WTC11 (cell line): Measurements from ENCODE around the gene ENG. TPM values are rescaled to one million over a fixed set of nuclear protein-coding genes. Genes with fewer than 3 reads are reported as not detected.

ENCODE experiments used
- AR ChIP-seq: fragments of 250-450 bp; sonication (Bioruptor Pico); IDR thresholded peaks from 2 replicates; pipeline ENCODE4 v1.9.0; 2021; ENCODE audit warnings: mild to moderate bottlenecking
- CBFB ChIP-seq: sonication (generic); formaldehyde crosslinking; IDR thresholded peaks from 2 replicates; pipeline ENCODE4 v1.8.1; 2022; ENCODE audit warnings: mild to moderate bottlenecking, low read depth, missing genetic modification reagents
- CTCF ChIP-seq: fragments of 200-600 bp; IDR thresholded peaks from 2 replicates; pipeline ENCODE4 v1.8.0; 2022; ENCODE audit warnings: antibody characterized with exemption
- ELF4 ChIP-seq: sonication (generic); formaldehyde crosslinking; IDR thresholded peaks from 2 replicates; pipeline ENCODE4 v1.8.1; 2022; ENCODE audit warnings: low read depth, mild to moderate bottlenecking, moderate library complexity, missing genetic modification reagents
- EMX1 ChIP-seq: fragments of 250-450 bp; sonication (Bioruptor Pico); IDR thresholded peaks from 2 replicates; pipeline ENCODE4 v1.8.0; 2021; ENCODE audit warnings: mild to moderate bottlenecking
- ESRRA ChIP-seq: sonication (generic); formaldehyde crosslinking; IDR thresholded peaks from 2 replicates; pipeline ENCODE4 v1.8.1; 2022; ENCODE audit warnings: mild to moderate bottlenecking, missing genetic modification reagents, borderline replicate concordance
- FOXJ3 ChIP-seq: sonication (generic); formaldehyde crosslinking; IDR thresholded peaks from 2 replicates; pipeline ENCODE4 v1.9.0; 2021; ENCODE audit warnings: missing genetic modification reagents, mild to moderate bottlenecking, borderline replicate concordance
- GRHL2 ChIP-seq: fragments of 250-450 bp; sonication (Bioruptor Pico); IDR thresholded peaks from 2 replicates; pipeline ENCODE4 v1.8.0; 2022; ENCODE audit warnings: mild to moderate bottlenecking, moderate library complexity; ENCODE audit not compliant: insufficient replicate concordance, severe bottlenecking
- MAX ChIP-seq: sonication (generic); formaldehyde crosslinking; IDR thresholded peaks from 2 replicates; pipeline ENCODE4 v1.8.0; 2022; ENCODE audit warnings: mild to moderate bottlenecking, missing genetic modification reagents
- MXD4 ChIP-seq: fragments of 250-450 bp; sonication (Bioruptor Pico); IDR thresholded peaks from 2 replicates; pipeline ENCODE4 v1.8.0; 2021; ENCODE audit warnings: mild to moderate bottlenecking, moderate library complexity, borderline replicate concordance
- NR1H2 ChIP-seq: sonication (generic); formaldehyde crosslinking; IDR thresholded peaks from 2 replicates; pipeline ENCODE4 v1.9.0; 2021; ENCODE audit warnings: mild to moderate bottlenecking, moderate library complexity, missing genetic modification reagents
- NR3C1 ChIP-seq: sonication (generic); formaldehyde crosslinking; conservative IDR thresholded peaks from 2 replicates; pipeline ENCODE4 v1.8.1; 2023; ENCODE audit warnings: low read depth, mild to moderate bottlenecking, missing genetic modification reagents
- SMAD3 ChIP-seq: sonication (generic); formaldehyde crosslinking; IDR thresholded peaks from 2 replicates; pipeline ENCODE4 v1.8.0; 2022; ENCODE audit warnings: missing genetic modification reagents, mild to moderate bottlenecking, borderline replicate concordance
- TEAD1 ChIP-seq: sonication (generic); formaldehyde crosslinking; IDR thresholded peaks from 2 replicates; pipeline ENCODE4 v1.8.0; 2022; ENCODE audit warnings: mild to moderate bottlenecking, missing genetic modification reagents
- ZNF138 ChIP-seq: sonication (generic); formaldehyde crosslinking; conservative IDR thresholded peaks from 2 replicates; pipeline ENCODE4 v1.8.1; 2022; ENCODE audit warnings: mild to moderate bottlenecking, moderate library complexity, missing genetic modification reagents
- ZNF219 ChIP-seq: sonication (generic); formaldehyde crosslinking; IDR thresholded peaks from 2 replicates; pipeline ENCODE4 v1.8.0; 2023; ENCODE audit warnings: missing genetic modification reagents, mild to moderate bottlenecking, borderline replicate concordance
- ZNF232 ChIP-seq: sonication (generic); formaldehyde crosslinking; IDR thresholded peaks from 2 replicates; pipeline ENCODE4 v1.8.0; 2022; ENCODE audit warnings: mild to moderate bottlenecking, missing genetic modification reagents
- ZNF317 ChIP-seq: sonication (generic); formaldehyde crosslinking; IDR thresholded peaks from 2 replicates; pipeline ENCODE4 v1.8.1; 2023; ENCODE audit warnings: low read depth, mild to moderate bottlenecking, moderate library complexity, missing genetic modification reagents, borderline replicate concordance
- ZNF532 ChIP-seq: fragments of 250-450 bp; sonication (Bioruptor Pico); IDR thresholded peaks from 2 replicates; pipeline ENCODE4 v1.9.0; 2021; ENCODE audit warnings: mild to moderate bottlenecking, borderline replicate concordance
- total RNA-seq: library from RNA; stranded (reverse); gene quantifications from 3 replicates; pipeline ENCODE4 v1.2.3, GENCODE V29; 2021
- TF ChIP-seq, protein P1 (sequence below): fragments of 250-450 bp; sonication (Bioruptor Pico); IDR thresholded peaks from 2 replicates; pipeline ENCODE4 v1.8.0; 2021; ENCODE audit warnings: mild to moderate bottlenecking
- TF ChIP-seq, protein P2 (sequence below): fragments of 250-450 bp; sonication (Bioruptor Pico); IDR thresholded peaks from 2 replicates; pipeline ENCODE4 v1.9.0; 2021; ENCODE audit warnings: moderate library complexity, mild to moderate bottlenecking, inconsistent platforms, borderline replicate concordance
- TF ChIP-seq, protein P3 (sequence below): sonication (generic); formaldehyde crosslinking; IDR thresholded peaks from 2 replicates; pipeline ENCODE4 v1.8.0; 2023; ENCODE audit warnings: missing genetic modification reagents, mild to moderate bottlenecking, borderline replicate concordance

The ENG gene
- total RNA-seq, 1 experiment from 2014 or later, result 4.4 TPM

- TF ChIP-seq AR (CRISPR knock-in tag) (no peak), ZNF317 (CRISPR knock-in tag) (no peak), TEAD1 (CRISPR knock-in tag) (no peak), SMAD3 (CRISPR knock-in tag) (no peak), ZNF138 (CRISPR knock-in tag) (no peak), EMX1 (no peak), MAX (CRISPR knock-in tag) (no peak), ESRRA (CRISPR knock-in tag) (no peak), ZNF532 (CRISPR knock-in tag) (no peak), FOXJ3 (CRISPR knock-in tag) (no peak), MXD4 (CRISPR knock-in tag) (no peak), ELF4 (CRISPR knock-in tag) (no peak), CBFB (no peak), CTCF (peak; percentile 71), NR3C1 (CRISPR knock-in tag) (no peak), ZNF219 (CRISPR knock-in tag) (no peak), GRHL2 (CRISPR knock-in tag) (no peak), ZNF232 (CRISPR knock-in tag) (peak; percentile 56; the same call in 1 of the 2 replicates), NR1H2 (CRISPR knock-in tag) (no peak)
- TF ChIP-seq, protein P1, sequence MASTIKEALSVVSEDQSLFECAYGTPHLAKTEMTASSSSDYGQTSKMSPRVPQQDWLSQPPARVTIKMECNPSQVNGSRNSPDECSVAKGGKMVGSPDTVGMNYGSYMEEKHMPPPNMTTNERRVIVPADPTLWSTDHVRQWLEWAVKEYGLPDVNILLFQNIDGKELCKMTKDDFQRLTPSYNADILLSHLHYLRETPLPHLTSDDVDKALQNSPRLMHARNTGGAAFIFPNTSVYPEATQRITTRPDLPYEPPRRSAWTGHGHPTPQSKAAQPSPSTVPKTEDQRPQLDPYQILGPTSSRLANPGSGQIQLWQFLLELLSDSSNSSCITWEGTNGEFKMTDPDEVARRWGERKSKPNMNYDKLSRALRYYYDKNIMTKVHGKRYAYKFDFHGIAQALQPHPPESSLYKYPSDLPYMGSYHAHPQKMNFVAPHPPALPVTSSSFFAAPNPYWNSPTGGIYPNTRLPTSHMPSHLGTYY (CRISPR knock-in tag), result no peak
- TF ChIP-seq, protein P2, sequence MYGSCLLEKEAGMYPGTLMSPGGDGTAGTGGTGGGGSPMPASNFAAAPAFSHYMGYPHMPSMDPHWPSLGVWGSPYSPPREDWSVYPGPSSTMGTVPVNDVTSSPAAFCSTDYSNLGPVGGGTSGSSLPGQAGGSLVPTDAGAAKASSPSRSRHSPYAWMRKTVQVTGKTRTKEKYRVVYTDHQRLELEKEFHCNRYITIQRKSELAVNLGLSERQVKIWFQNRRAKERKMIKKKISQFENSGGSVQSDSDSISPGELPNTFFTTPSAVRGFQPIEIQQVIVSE (CRISPR knock-in tag), result no peak
- TF ChIP-seq, protein P3, sequence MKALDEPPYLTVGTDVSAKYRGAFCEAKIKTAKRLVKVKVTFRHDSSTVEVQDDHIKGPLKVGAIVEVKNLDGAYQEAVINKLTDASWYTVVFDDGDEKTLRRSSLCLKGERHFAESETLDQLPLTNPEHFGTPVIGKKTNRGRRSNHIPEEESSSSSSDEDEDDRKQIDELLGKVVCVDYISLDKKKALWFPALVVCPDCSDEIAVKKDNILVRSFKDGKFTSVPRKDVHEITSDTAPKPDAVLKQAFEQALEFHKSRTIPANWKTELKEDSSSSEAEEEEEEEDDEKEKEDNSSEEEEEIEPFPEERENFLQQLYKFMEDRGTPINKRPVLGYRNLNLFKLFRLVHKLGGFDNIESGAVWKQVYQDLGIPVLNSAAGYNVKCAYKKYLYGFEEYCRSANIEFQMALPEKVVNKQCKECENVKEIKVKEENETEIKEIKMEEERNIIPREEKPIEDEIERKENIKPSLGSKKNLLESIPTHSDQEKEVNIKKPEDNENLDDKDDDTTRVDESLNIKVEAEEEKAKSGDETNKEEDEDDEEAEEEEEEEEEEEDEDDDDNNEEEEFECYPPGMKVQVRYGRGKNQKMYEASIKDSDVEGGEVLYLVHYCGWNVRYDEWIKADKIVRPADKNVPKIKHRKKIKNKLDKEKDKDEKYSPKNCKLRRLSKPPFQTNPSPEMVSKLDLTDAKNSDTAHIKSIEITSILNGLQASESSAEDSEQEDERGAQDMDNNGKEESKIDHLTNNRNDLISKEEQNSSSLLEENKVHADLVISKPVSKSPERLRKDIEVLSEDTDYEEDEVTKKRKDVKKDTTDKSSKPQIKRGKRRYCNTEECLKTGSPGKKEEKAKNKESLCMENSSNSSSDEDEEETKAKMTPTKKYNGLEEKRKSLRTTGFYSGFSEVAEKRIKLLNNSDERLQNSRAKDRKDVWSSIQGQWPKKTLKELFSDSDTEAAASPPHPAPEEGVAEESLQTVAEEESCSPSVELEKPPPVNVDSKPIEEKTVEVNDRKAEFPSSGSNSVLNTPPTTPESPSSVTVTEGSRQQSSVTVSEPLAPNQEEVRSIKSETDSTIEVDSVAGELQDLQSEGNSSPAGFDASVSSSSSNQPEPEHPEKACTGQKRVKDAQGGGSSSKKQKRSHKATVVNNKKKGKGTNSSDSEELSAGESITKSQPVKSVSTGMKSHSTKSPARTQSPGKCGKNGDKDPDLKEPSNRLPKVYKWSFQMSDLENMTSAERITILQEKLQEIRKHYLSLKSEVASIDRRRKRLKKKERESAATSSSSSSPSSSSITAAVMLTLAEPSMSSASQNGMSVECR (CRISPR knock-in tag), result no peak; the same call in 1 of the 2 replicates
Measured at GRCh38 chr9:127825319-127826051, 29.0 kb downstream of the ENG start (continued).
